GM19238 (cell line): Measurements from ENCODE around the gene ATOH8.
A peak's percentile ranks its signal among the peaks of the same experiment; 100 is the strongest.

Experiments
- DNase-seq: peaks from one replicate; pipeline ENCODE4 v3.0.0; 2011; ENCODE audit warnings: low spot score; ENCODE audit not compliant: insufficient read length

Gene ATOH8

DNA sequence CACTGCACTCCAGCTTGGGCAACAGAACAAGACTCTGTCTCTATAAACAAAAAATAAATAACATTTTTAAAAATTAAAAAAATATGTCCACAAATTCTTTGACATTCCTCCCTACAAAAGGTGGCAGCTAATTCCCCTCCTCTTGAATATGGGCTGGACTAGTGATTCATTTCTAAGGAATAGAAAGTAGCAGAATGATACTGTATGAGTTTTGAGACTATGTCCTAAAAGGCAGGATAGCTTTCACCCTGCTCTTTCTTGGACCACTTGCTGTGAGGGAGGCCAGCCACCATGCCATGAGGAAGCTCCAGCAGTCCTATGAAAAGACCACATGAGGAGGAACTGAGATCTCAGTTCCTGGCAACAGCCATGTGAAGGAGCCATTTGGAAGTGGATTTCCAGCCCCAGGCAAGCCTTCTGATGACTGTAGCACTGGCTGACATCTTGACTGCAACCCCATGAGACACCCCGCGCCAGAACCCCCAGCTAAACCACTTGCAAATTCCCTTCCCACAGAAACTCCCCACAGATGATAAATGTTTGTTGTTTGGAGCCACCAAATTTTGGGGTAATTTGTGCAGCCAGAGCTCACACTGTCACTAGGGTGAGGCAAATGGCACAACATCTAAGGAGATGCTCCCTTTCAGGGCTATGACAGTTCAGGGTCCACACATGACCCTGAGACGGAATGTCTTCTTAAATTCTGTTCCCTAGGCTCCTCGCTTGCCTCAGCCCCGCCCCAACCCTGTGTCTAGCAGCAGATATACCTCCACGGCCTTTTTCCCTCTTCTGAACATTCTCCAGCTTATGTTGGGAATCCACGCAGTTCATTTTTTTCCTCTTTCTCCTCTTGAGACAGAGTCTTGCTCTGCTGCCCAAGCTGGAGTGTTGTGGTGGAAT is 17.1 kb upstream of the ATOH8 start:
- no peak for DNase-seq

DNA sequence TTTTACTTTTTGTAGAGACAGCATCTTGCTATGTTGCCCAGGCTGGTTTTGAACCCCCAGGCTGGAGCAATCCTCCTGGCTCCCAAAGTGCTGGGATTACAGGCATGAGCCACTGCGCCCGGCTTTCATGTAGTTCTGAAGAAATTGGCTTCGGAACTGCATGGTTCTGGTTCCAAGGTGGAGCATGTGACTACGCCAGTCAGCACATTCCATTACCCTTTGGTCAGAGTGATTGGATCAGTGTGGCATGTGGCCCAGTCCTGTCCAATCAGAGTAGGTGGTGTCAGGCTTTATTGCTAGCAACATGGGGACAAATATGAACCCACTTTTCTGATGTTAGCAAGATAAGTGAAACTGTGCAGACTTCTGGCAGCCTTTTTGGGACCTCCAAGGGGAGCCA is 16.3 kb upstream of the ATOH8 start:
- no peak for DNase-seq

- DNase-seq, result no peak
These were observed 15.8 kb upstream of the ATOH8 start for GRCh38 chr2:85737961-85738360.

DNA sequence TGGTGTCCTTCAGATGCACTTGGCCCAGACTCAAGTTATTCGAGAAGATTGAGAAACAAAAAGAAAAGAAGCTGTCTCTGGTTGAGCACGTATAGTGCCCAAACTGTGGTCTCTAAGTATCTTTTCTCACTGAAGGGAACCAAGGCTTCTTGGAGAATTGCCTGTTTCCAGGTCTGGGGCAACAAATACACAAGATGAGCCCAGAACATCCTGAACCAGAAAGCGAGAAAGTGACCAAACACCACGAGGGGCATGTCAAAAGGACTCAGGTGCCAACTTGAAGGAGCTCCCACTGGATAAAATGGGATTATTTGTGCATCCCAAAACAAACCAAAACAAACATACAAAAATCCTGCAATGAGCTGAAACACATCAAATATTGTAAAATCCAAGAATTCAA is 13.6 kb upstream of the ATOH8 start:
- no peak for DNase-seq

DNA sequence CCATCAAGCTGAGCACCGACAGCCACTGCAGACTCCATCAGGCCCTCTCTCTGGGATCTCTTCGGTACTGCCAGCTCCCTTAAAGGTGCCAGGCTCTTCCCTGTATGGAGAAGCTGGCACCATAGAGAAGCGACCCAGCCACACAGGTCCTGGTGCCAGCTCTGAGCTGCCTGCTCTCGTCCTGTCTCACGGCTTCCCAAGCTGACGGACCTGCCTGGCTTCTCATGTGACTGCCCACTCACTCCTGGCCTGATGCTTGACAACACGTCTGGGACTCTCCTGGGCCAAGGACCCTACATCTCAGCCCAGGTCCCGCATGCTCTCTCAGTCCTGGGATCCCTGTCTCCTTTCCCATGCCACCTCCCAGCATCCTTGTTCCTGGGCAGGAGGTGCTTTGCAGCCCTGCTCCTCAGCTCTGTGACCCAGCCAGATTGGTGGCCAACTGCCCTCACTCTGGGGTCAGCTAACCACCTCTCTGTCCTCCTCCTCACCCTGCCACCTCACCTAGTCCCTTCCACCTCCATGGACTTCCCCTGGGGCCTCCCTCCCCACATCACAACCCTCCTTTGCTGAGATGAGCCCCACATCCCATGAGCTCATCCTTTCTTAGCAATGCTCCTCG is 12.5 kb upstream of the ATOH8 start:
- no peak for DNase-seq

DNA sequence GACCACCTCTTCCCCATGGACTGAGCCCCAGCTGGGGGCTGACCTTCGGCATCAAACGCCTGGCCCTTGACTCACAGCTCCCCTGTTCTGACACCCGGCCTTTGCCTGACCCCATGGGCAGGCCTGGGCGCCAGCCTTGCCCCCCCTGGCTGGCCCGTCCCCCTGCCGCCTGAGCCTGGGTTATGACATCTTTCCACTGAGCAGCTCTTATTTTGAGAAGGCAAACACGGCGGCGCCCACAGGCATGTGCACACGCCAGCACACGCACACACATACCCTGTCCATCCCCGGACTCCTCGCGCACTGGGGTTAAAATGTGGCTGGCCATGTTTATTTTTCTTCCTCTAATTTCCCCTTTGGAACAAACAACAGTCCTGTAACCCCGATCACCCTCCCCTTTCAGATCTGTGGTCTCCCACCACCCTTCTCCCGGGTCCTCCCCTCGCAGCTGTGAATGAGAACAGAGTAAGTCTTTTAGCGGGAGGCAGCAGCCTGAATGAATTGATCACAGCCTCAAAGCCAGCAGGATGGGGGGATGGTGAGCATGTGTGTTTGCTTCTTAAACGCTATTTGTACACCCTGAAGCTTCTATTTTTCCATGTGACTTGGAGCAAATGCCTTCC is 11.8 kb upstream of the ATOH8 start:
- DNase-seq, result no peak

GRCh38 chr2:85743304-85743978 is 10.3 kb upstream of the ATOH8 start:
- DNase-seq, result no peak

DNA sequence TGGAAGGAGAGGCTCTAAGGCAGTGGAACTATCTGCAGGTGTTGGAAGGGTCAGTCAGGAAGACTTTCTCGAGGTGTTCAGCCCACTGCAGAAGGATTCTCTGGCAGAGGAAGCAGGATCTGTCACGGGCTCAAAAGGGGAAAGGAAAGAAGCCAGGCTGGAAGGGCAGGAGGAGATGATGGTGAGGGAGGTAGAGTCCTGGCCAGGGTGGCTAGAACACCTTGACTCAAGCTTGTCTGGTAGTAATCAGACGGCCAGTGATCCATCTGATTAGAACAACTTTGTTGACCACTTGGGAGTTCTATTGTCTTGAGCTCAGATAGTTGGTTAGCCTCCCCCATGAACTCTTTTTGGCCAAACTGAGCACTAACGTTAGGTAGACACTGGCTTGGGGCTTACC is 9.7 kb upstream of the ATOH8 start:
- DNase-seq, result no peak

DNA sequence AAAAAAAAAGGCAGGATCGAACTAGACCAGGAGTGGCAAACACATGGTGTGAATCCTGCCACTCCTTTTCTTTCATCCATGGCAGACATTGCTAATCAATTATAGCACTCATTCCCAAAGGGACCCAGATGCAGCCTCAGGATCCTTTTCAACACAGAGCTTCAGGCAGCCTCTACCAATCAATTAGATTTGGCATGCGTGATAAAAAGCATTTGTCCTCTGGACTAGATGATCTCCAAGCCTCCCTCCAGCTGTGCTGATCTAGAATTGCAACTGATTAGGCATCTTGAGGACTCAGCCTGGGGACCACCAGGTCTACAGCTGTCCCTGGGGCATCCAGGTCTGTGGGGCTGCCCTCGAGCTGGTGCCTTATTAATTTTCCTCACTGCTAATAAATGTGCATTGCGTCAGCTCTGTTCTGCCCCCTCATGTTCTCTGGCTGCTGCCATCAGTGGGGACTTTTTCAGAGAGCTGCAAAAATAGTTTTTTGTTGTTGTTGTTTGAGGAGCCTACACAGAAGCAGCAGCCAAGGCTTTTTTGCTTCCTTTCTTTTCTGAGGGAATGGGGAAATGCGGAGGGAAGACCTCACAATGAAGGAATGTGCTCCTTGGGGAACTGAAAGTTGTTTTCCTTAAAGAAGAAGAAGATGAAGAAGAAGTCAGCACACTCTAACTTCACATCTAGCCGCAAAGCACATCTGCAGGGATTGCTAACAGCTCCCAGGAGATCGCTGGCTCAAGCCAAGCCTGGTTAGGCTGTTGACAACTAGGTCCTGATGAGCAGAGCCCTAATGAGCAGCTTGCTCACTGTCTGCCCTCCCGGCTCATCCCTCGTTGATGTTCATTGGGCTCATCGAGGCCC is 8.8 kb upstream of the ATOH8 start:
- DNase-seq, result no peak

DNA sequence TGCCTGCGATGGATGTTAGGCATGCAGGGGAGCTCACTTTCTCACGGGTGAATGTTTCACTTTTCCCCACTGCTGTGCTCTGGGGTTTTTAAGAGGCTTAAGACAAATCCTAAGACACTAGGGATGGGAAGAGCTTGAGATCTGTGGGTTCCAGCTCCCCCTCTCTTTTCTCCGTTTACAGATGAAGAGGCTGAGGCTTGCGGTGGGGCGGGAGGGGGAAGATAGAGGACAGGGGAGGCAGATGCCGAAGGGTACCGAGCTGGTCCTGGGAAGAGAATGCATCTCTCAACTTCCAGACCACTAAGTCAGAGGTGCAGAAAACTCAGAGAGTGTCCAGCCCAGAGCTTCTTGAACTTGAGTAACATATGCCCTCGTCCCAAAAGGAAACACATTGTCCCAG is 8.2 kb upstream of the ATOH8 start:
- no peak for DNase-seq

DNA sequence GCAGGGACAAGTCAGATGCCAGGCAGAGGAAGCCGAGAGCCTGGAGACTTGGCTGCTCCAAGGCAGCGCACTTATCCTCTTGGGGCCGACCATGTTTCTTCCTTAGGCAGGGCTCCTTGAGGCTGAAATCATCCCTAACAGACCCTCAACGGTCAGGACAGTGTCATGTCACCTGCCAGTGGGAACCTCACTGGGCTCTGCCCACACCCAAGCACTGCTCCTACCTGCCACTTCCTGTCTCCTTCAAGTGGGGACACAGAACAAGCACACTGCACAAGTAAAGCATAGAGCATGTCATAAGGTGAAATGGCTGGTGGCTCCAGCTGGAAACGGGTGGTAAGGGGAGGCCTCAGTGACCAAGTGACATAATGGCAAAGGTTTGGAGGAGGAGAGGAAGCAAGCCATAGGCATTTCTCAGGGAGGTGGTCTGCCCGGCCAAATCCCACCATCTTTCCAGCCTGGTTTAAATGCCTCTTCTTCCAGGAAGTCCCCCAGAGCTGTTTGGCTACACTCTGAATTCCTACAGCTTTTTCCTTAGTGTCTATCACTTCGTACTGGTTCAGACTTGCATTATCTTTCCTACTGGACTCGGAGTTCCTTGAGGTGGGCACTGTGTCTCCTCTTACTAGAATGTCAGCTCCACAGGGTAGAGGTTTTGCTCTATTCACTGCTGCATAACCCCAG is 7.3 kb upstream of the ATOH8 start:
- no peak for DNase-seq

DNA sequence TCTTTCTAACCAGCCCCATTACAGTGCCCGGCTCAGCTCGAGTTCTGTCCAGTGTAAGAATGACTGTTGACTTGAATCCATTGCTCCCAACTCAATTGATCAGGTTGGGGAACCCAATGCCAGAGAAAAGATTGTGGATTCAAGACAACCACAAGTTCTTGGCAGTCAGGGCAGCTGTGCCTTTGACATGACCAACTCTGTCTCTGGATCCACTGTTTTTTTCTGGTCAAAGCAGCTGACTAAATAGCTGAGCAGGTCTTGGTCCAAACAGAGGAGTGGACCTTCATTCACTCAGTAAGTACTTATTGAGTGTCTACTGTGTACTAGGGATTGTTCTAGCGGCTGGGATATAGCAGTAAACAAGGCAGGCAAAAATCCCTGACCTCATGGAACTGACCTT is 6.3 kb upstream of the ATOH8 start:
- no peak for DNase-seq

DNA sequence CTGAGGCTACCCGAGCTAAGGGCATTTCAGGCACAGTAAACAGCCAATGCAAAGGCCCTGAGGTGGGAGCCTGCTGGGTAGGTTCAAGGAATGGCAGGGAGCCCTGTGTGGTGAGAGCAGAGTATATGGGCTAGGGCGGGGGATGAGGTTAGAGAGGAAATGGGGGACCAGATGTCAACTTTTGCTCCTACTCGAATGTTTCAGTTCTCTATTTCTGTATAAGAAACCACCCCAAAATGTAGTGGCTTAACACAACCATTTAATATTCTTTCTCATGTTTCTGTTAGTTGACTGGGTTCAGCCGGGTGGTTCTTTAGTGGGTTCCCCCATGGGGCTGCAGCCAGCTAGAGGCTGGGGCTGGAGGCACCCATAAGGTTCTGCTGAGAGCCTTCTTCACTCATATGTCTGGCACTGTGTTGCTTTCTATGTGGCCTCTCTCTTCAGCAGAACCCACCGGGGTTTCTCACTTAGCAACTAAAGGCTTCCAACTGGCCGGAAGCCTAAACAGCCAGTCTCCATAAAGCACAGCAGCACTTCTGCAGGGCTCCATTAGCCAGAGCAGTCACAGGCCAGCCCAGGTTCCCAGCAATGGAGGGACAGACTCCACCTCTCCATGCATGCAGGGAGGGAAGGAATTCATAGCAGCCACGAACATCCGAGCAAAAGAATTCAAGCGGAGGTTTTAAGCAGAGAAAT is 5.6 kb upstream of the ATOH8 start:
- DNase-seq, result no peak

DNA sequence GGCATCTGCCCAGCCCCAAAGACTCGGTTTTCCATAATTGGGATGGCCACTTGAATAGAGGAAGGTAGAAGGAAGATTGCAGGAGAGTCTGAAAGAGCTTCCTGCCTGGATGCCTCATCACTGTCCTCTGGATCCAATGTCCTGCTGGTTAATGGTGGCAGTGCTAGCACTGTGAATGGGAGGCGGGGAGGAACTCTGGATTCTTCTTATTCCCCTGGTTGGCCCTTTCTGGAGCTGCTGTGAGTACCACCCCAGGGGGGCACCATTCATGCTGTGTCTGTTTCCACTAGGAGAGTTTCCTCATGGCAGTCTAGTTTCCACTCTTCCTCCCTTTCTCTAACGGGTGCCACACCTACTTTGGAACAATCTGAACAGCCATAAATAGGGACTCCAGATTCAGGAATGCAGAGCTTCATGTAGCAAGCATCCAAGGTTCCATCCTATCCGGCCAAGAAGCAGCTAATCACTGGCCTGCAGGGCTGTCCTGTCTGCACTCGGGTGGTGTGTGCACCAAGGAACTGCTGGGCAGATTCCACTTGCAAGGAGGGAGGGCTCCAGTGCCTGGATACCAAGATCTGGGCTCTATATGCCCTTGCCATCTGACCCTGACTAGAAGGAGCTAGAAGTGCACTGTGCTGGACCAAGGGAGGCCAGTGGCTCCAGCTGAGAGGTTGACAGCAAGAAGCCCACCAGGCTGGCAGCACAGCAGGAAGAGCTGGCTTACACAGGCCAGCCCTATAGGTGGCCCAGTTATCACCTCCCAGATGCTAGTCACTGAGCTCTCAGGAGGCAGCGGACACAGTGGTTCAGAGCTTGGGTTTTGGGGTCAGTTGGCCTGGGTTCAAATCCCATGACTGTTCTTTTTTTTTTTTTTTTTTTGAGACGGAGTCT is 4.6 kb upstream of the ATOH8 start:
- no peak for DNase-seq

GRCh38 chr2:85750587-85751575 is 2.9 kb upstream of the ATOH8 start:
- DNase-seq, result peak; percentile 44

GRCh38 chr2:85751627-85752026 is 2.2 kb upstream of the ATOH8 start:
- DNase-seq, result no peak

DNA sequence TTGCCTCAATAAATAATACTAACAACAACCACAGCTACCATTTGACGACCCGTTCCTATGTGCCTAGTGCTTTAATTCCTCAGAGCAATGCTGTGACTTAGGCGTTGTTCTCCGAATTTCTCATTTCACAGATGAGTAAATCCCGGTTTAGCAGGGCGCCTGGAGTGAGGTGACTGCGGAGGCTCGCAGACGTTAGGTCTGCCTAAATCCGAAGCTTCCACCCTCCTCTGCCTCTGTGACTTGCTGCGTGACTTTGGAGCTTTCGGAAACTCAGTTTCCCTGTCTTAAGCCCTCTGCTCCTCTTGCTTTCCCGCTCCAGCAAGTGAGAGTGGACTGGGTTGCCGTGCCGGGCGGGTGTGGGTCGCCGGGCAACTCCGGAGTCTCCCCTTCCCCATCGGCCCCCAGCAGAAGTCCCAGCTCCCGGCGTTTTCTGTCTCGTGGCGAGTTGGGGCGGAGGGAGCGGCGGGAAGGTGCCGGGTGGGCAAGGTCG is 711 bp upstream of the ATOH8 start:
- no peak for DNase-seq
